CD4-positive, alpha-beta T cell treated with Interleukin-4 for 1 hour (primary cell): ENCODE data around the gene KCNE2.
"Not testable (repeated sequence)": the region's sequence is repeated elsewhere in the genome, so short reads cannot be mapped to it uniquely, and the experiment has no call there.

ENCODE experiments used
- DNase-seq, 2 donors: peaks; one replicate each; pipeline ENCODE4 v3.0.0-alpha.2; 2020 to 2022

Gene KCNE2

GRCh38 chr21:34354836-34355235 is 9.0 kb upstream of the KCNE2 start:
- no peak for DNase-seq

GRCh38 chr21:34355570-34355969 is 8.2 kb upstream of the KCNE2 start:
- DNase-seq, result no peak

GRCh38 chr21:34357889-34358288 is 5.9 kb upstream of the KCNE2 start:
- DNase-seq, result no peak

GRCh38 chr21:34358866-34359265 is 4.9 kb upstream of the KCNE2 start:
- DNase-seq, result no peak

- DNase-seq, result no peak
Observed at GRCh38 chr21:34360488-34361241, 3.1 kb upstream of the KCNE2 start.

GRCh38 chr21:34362136-34362444 is 1.7 kb upstream of the KCNE2 start:
- DNase-seq, result no peak

- no peak for DNase-seq
Observed at GRCh38 chr21:34362670-34363069, 1.1 kb upstream of the KCNE2 start.

GRCh38 chr21:34364921-34365320 is 1.1 kb downstream of the KCNE2 start:
- DNase-seq, result no peak

GRCh38 chr21:34365809-34366208 is 2.0 kb downstream of the KCNE2 start:
- DNase-seq, result no peak

GRCh38 chr21:34367320-34367935 is 3.6 kb downstream of the KCNE2 start:
- peak; percentile 37 to 53 for DNase-seq

- DNase-seq, result no peak
Observed at GRCh38 chr21:34369741-34370140, 5.9 kb downstream of the KCNE2 start.

GRCh38 chr21:34372321-34372720 is 8.5 kb downstream of the KCNE2 start:
- DNase-seq, result no peak

GRCh38 chr21:34374462-34374861 is 10.7 kb downstream of the KCNE2 start:
- DNase-seq, result not testable (repeated sequence)

GRCh38 chr21:34374940-34375618 is 11.3 kb downstream of the KCNE2 start, which contains the start of gene SMIM11:
TSS of gene SMIM11 (plus strand) at chr21:34375507. CDS start at chr21:34379505, 3,998 bp downstream.
- not testable (repeated sequence) for DNase-seq

GRCh38 chr21:34375619-34375972 is 11.8 kb downstream of the KCNE2 start:
- not testable (repeated sequence) for DNase-seq

GRCh38 chr21:34383138-34383537 is 19.3 kb downstream of the KCNE2 start:
- not testable (repeated sequence) for DNase-seq

GRCh38 chr21:34383724-34384415 is 20.1 kb downstream of the KCNE2 start:
- not testable (repeated sequence) for DNase-seq

GRCh38 chr21:34400522-34400921 is 36.7 kb downstream of the KCNE2 start:
- not testable (repeated sequence) for DNase-seq

GRCh38 chr21:34404742-34405141 is 40.9 kb downstream of the KCNE2 start:
- not testable (repeated sequence) for DNase-seq

GRCh38 chr21:34405686-34406085 is 41.9 kb downstream of the KCNE2 start:
- not testable (repeated sequence) for DNase-seq

- DNase-seq, result not testable (repeated sequence)
Observed at GRCh38 chr21:34406102-34406501, 42.3 kb downstream of the KCNE2 start.

- DNase-seq, result not testable (repeated sequence)
Observed at GRCh38 chr21:34406676-34407075, 42.9 kb downstream of the KCNE2 start.

GRCh38 chr21:34407294-34407693 is 43.5 kb downstream of the KCNE2 start:
- DNase-seq, result not testable (repeated sequence)
